Fibroblast of lung (primary cell): ENCODE measurements around the gene ABCD4. TPM values are rescaled to one million over a fixed set of nuclear protein-coding genes. Genes with fewer than 3 reads are reported as not detected.
A peak's percentile ranks its signal among the peaks of the same experiment; 100 is the strongest.

Experiments
- DNase-seq, 2 donors: peaks; one replicate each; pipeline versions ENCODE4 v3.0.0 to v3.0.0-alpha.2; 2010; ENCODE audit warnings: low read depth in 2 of 2
- H2AFZ ChIP-seq: 2 replicates; pipeline ENCODE4 v1.5.1; 2012; ENCODE audit warnings: low read length, control low read depth, inconsistent platforms
- H3K27ac ChIP-seq: 2 replicates; pipeline ENCODE4 v1.5.1; 2011; ENCODE audit warnings: low read length, control low read depth; ENCODE audit not compliant: insufficient read depth
- H3K27me3 ChIP-seq: 2 replicates; pipeline ENCODE4 v1.5.1; 2011; ENCODE audit warnings: mild to moderate bottlenecking, low read length; ENCODE audit not compliant: control insufficient read depth, insufficient read depth
- H3K36me3 ChIP-seq: 2 replicates; pipeline ENCODE4 v1.5.1; 2011; ENCODE audit warnings: low read length; ENCODE audit not compliant: control insufficient read depth, insufficient read depth
- H3K4me1 ChIP-seq: 2 replicates; pipeline ENCODE4 v1.5.1; 2011; ENCODE audit warnings: low read length; ENCODE audit not compliant: control insufficient read depth, insufficient read depth; ENCODE audit errors: extremely low read depth
- H3K4me2 ChIP-seq: 2 replicates; pipeline ENCODE4 v1.5.1; 2011; ENCODE audit warnings: low read length, control low read depth; ENCODE audit not compliant: insufficient read depth; ENCODE audit errors: extremely low read depth
- H3K4me3 ChIP-seq, 4 experiments: fragments of 200-600 bp in 1 of 4; sonication (generic) in 1 of 4; replicated peaks in 1 of 4; 2 replicates each; pipeline ENCODE4 v1.5.1; 2011 to 2016; ENCODE audit warnings: low read length in 4 of 4, low read depth in 3 of 4, mild to moderate bottlenecking in 3 of 4, control low read depth in 2 of 4, inconsistent platforms in 1 of 4, mixed read lengths in 1 of 4; ENCODE audit not compliant: insufficient read depth in 1 of 4; ENCODE audit errors: control extremely low read depth in 1 of 4
- H3K79me2 ChIP-seq: 2 replicates; pipeline ENCODE4 v1.5.1; 2012; ENCODE audit warnings: mild to moderate bottlenecking, low read length, inconsistent platforms; ENCODE audit not compliant: control insufficient read depth, insufficient read depth
- H3K9ac ChIP-seq: 2 replicates; pipeline ENCODE4 v1.5.1; 2011; ENCODE audit warnings: mild to moderate bottlenecking, low read length, control low read depth; ENCODE audit not compliant: insufficient read depth
- H3K9me3 ChIP-seq: 2 replicates; pipeline ENCODE4 v1.5.1; 2012; ENCODE audit warnings: low read depth, low read length; ENCODE audit not compliant: control insufficient read depth, insufficient read depth
- H4K20me1 ChIP-seq: 2 replicates; pipeline ENCODE4 v1.5.1; 2011; ENCODE audit warnings: low read length; ENCODE audit not compliant: control insufficient read depth, insufficient read depth; ENCODE audit errors: extremely low read depth
- EZH2 ChIP-seq: IDR thresholded peaks from 2 replicates; pipeline ENCODE4 v1.5.1; 2012; ENCODE audit warnings: low read length, control low read depth, mild to moderate bottlenecking; ENCODE audit errors: missing control alignments
- polyA plus RNA-seq, 2 donors: library from polyadenylated mRNA; depleted of rRNA in 1 of 2; stranded (reverse) in 1 of 2; unstranded in 1 of 2; fragments of >200 nt; gene quantifications; 2 replicates each; pipeline ENCODE4 v1.2.1, GENCODE V29; 2011 to 2012; ENCODE audit warnings: missing spikeins in 1 of 2
- total RNA-seq: library from RNA; depleted of rRNA; stranded (reverse); fragments of >200 nt; gene quantifications from 2 replicates; pipeline ENCODE4 v1.2.1, GENCODE V29; 2014
- TF ChIP-seq, protein P1 (sequence below), 2 donors: IDR thresholded peaks in 1 of 2; conservative IDR thresholded peaks in 1 of 2; 1 replicate in 1 of 2; 2 replicates in 1 of 2; pipeline ENCODE4 v1.5.1; 2011 to 2012; ENCODE audit warnings: low read length in 2 of 2, control low read depth in 1 of 2, inconsistent platforms in 1 of 2, low read depth in 1 of 2, mild to moderate bottlenecking in 1 of 2

The ABCD4 gene
- total and polyA plus RNA-seq, 2 donors (not counting 1 experiment from before 2014, with no cell fraction given), result 12.6 to 26.9 TPM

DNA sequence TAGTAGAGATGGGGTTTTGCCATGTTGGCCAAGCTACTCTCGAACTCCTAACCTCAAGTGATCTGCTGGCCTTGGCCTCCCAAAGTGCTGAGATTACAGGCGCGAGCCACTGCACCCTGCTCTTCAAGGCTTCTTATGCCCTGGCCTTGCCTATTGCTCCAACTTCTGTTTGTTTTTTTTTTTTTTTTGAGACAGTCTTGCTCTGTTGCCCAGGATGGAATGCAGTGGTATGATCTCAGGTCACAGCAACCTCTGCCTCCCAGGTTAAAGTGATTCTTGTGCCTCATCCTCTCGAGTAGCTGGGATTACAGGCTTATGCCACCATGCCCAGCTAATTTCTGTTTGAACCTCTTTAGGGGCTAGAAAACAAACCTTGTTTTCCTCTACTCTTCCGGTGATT lies 6.0 kb upstream of the ABCD4 start:
- Histone ChIP-seq H3K9ac (no peak overlapping the region), H3K4me1 (no peaks in the 10 kb centered on the region), H3K27me3 (no peaks in the 10 kb centered on the region), H3K9me3 (no peaks in the 10 kb centered on the region), H3K4me2 (no peak overlapping the region), H3K79me2 (no peaks in the 10 kb centered on the region), H3K4me3 (no peak overlapping the region), H2AFZ (no peak overlapping the region), H3K36me3 (no peaks in the 10 kb centered on the region), H3K27ac (no peak overlapping the region), H4K20me1 (no peaks in the 10 kb centered on the region)
- no peak for DNase-seq
- TF ChIP-seq EZH2, result no peak
- TF ChIP-seq, protein P1, sequence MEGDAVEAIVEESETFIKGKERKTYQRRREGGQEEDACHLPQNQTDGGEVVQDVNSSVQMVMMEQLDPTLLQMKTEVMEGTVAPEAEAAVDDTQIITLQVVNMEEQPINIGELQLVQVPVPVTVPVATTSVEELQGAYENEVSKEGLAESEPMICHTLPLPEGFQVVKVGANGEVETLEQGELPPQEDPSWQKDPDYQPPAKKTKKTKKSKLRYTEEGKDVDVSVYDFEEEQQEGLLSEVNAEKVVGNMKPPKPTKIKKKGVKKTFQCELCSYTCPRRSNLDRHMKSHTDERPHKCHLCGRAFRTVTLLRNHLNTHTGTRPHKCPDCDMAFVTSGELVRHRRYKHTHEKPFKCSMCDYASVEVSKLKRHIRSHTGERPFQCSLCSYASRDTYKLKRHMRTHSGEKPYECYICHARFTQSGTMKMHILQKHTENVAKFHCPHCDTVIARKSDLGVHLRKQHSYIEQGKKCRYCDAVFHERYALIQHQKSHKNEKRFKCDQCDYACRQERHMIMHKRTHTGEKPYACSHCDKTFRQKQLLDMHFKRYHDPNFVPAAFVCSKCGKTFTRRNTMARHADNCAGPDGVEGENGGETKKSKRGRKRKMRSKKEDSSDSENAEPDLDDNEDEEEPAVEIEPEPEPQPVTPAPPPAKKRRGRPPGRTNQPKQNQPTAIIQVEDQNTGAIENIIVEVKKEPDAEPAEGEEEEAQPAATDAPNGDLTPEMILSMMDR (conservative IDR thresholded peaks at IDR 0.05 in 1 of 2, IDR thresholded peaks at IDR 0.05 in 1 of 2; ENCODE audit: low read depth in 1 of 2, low read length in 2 of 2), result no peak

DNA sequence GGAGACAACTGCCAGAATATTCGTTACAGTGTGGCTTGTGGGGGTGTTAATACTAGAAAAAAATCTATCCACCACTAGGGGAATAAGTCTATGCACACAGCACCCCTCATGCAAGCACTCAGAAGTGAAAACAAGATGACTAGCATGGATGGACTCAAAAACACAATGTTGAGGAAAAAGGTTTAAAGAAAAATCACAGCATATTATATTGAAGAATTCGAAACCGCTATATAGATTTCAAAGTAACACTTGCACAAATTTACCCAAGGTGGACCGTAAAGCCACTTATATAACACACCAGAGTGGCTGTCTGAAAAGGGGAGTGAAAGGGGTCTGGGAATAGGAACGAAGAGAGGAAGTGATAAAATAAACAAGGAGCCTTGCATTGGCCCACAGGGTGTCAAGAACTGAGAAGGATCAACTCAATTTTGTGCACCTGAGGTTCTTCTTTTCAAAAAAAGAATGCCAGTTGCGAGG lies 544 bp downstream of the ABCD4 start:
- peak overlapping the region; percentile 55 for H3K27ac ChIP-seq
- peak overlapping the region; percentile 64 for H3K4me2 ChIP-seq
- no peaks in the 10 kb centered on the region for H3K27me3 ChIP-seq
- peak overlapping the region; percentile 83 for H2AFZ ChIP-seq
- peak overlapping the region; percentile 69 to 96 (median 92) for H3K4me3 ChIP-seq
- peak overlapping the region; percentile 75 for H3K9ac ChIP-seq
- DNase-seq, result peak; percentile 58 to 62
- no peaks in the 10 kb centered on the region for H4K20me1 ChIP-seq
- H3K4me1 ChIP-seq, result peaks cover 2% of the 10 kb centered on the region
- peaks cover 12% of the 10 kb centered on the region for H3K79me2 ChIP-seq
- H3K9me3 ChIP-seq, result no peaks in the 10 kb centered on the region
- H3K36me3 ChIP-seq, result no peaks in the 10 kb centered on the region
- TF ChIP-seq EZH2, result no peak
- TF ChIP-seq, protein P1 (conservative IDR thresholded peaks at IDR 0.05 in 1 of 2, IDR thresholded peaks at IDR 0.05 in 1 of 2; ENCODE audit: low read depth in 1 of 2, low read length in 2 of 2), result peak; percentile 47 to 62

DNA sequence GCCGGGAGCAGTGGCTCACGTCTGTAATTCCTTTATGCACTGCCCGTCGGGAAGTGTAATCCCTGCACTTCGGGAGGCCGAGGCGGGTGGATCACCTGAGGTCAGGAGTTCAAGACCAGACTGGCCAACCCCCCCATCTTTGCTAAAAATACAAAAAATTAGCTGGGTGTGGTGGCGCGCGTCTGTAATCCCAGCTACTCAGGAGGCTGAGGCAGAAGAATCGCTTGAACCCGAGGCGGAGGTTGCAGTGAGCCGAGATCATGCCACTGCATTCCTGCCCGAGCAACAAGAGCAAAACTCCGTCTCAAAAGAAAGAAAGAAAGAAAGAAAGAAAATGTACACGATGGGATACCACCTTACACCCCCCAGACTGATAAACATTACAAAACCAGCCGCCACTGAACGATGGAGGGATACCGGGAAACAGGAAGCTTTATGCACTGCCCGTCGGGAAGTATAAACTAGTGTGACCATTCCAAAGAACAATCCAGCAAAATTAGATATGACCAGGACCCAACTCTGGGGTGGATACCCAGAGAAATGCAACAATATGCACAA lies 1.1 kb downstream of the ABCD4 start:
- Histone ChIP-seq H3K27ac (no peak overlapping the region), H3K36me3 (no peaks in the 10 kb centered on the region), H4K20me1 (no peaks in the 10 kb centered on the region), H3K4me2 (peak overlapping the region; percentile 64), H2AFZ (peak overlapping the region; percentile 3), H3K79me2 (peaks cover 12% of the 10 kb centered on the region), H3K4me1 (peaks cover 2% of the 10 kb centered on the region), H3K4me3 (peak overlapping the region; percentile 69 to 96 (median 92)), H3K9me3 (no peaks in the 10 kb centered on the region), H3K27me3 (no peaks in the 10 kb centered on the region), H3K9ac (no peak overlapping the region)
- TF ChIP-seq, protein P1 (conservative IDR thresholded peaks at IDR 0.05 in 1 of 2, IDR thresholded peaks at IDR 0.05 in 1 of 2; ENCODE audit: low read depth in 1 of 2, low read length in 2 of 2), result no peak
- DNase-seq, result no peak
